Activated B cell treated with CpG ODN at 0.5 μM for 24 hours (primary cell): ENCODE measurements around the gene SMIM1. TPM values are rescaled to one million over a fixed set of nuclear protein-coding genes. Genes with fewer than 3 reads are reported as not detected.

Experiments
- ATAC-seq: fragments of 200-7000 bp; cut with Tn5 transposase; one replicate; pipeline ENCODE4 v1.10.0; 2021; ENCODE audit warnings: low read depth, mild to moderate bottlenecking, moderate library complexity
- CTCF ChIA-PET: fragments of 350-600 bp; sonication (Branson Sonifier 250); formaldehyde crosslinking; loops from one replicate; lab custom pipeline; 2021; ENCODE audit warnings: antibody characterized with exemption; lab: Charles Lee
- POLR2A ChIA-PET: fragments of 350-600 bp; sonication (Branson Sonifier 250); formaldehyde crosslinking; loops from one replicate; lab custom pipeline; 2021; ENCODE audit warnings: antibody characterized with exemption; lab: Charles Lee
- DNase-seq: peaks from one replicate; pipeline ENCODE4 v3.0.0; 2022
- H3K27ac Mint-ChIP-seq: one replicate; pipeline ENCODE4 v1.8.0; 2020; ENCODE audit warnings: mixed read lengths
- H3K27me3 Mint-ChIP-seq: one replicate; pipeline ENCODE4 v1.8.0; 2021; ENCODE audit warnings: mixed read lengths
- H3K36me3 Mint-ChIP-seq: one replicate; pipeline ENCODE4 v1.8.0; 2021; ENCODE audit warnings: low read depth, mixed read lengths
- H3K4me1 Mint-ChIP-seq: one replicate; pipeline ENCODE4 v1.8.0; 2021; ENCODE audit warnings: mixed read lengths
- H3K4me3 Mint-ChIP-seq: one replicate; pipeline ENCODE4 v1.8.0; 2020; ENCODE audit warnings: mild to moderate bottlenecking, mixed read lengths
- H3K9me3 Mint-ChIP-seq: one replicate; pipeline ENCODE4 v1.8.0; 2020; ENCODE audit warnings: mixed read lengths
- intact Hi-C: fragments of 100-400 bp; cut with micrococcal nuclease; formaldehyde crosslinking; loops from one replicate; pipeline ENCODE4 v1.15.1; 2024
- total RNA-seq: library from RNA; stranded (reverse); gene quantifications from 2 replicates; pipeline ENCODE4 v1.2.3, GENCODE V29; 2022
- TF ChIP-seq, protein P1 (sequence below): fragments of 200-600 bp; IDR thresholded peaks from one replicate; pipeline ENCODE4 v1.8.0; 2022; ENCODE audit warnings: antibody characterized with exemption, mild to moderate bottlenecking

The SMIM1 gene
- total RNA-seq, 1 donor from 2014 or later = 3.8 TPM

DNA sequence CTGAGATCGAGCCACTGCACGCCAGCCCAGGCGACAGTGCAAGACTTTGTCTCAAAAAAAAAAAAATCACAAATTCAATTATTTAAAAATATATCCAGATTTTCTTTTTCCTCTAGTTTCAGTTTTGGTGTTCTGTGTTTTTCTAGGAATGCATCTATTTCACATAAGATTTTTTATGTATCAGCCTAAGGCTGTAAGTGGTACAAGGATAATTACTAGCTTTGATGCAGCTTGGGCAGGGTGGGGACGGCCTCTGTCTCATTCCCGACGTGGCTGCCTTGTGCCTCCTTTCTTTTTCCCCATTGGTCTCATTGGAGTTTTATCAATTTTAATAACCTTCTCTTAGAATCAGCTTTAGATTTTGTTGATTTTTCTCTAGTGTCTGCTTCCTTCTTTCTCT is 13.4 kb upstream of the SMIM1 start:
- CTCF ChIA-PET = no interaction called here
- TF ChIP-seq, protein P1, sequence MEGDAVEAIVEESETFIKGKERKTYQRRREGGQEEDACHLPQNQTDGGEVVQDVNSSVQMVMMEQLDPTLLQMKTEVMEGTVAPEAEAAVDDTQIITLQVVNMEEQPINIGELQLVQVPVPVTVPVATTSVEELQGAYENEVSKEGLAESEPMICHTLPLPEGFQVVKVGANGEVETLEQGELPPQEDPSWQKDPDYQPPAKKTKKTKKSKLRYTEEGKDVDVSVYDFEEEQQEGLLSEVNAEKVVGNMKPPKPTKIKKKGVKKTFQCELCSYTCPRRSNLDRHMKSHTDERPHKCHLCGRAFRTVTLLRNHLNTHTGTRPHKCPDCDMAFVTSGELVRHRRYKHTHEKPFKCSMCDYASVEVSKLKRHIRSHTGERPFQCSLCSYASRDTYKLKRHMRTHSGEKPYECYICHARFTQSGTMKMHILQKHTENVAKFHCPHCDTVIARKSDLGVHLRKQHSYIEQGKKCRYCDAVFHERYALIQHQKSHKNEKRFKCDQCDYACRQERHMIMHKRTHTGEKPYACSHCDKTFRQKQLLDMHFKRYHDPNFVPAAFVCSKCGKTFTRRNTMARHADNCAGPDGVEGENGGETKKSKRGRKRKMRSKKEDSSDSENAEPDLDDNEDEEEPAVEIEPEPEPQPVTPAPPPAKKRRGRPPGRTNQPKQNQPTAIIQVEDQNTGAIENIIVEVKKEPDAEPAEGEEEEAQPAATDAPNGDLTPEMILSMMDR = no peak
- POLR2A ChIA-PET = no interaction called here
- Mint-ChIP-seq H3K4me1 (no peaks in the 10 kb centered on the region), H3K27me3 (peaks cover 32% of the 10 kb centered on the region), H3K36me3 (no peaks in the 10 kb centered on the region), H3K4me3 (no peak overlapping the region), H3K27ac (no peak overlapping the region), H3K9me3 (no peaks in the 10 kb centered on the region)
- ATAC-seq (no peak), DNase-seq (no peak)
- intact Hi-C loops = no loop called here

GRCh38 chr1:3759796-3760195 is 12.8 kb upstream of the SMIM1 start:
- no peaks in the 10 kb centered on the region for H3K36me3 Mint-ChIP-seq
- no peaks in the 10 kb centered on the region for H3K4me1 Mint-ChIP-seq
- intact Hi-C loops = no loop called here
- H3K9me3 Mint-ChIP-seq = no peaks in the 10 kb centered on the region
- CTCF ChIA-PET = no interaction called here
- TF ChIP-seq, protein P1 = no peak
- H3K27me3 Mint-ChIP-seq = peaks cover 32% of the 10 kb centered on the region
- no peak overlapping the region for H3K4me3 Mint-ChIP-seq
- POLR2A ChIA-PET = no interaction called here
- H3K27ac Mint-ChIP-seq = no peak overlapping the region
- DNase-seq = no peak
- no peak for ATAC-seq

GRCh38 chr1:3761296-3762010 is 11.1 kb upstream of the SMIM1 start:
- POLR2A ChIA-PET = no interaction called here
- CTCF ChIA-PET = no interaction called here
- TF ChIP-seq, protein P1 = no peak
- Mint-ChIP-seq H3K9me3 (no peaks in the 10 kb centered on the region), H3K36me3 (no peaks in the 10 kb centered on the region), H3K4me1 (no peaks in the 10 kb centered on the region), H3K27me3 (peaks cover 32% of the 10 kb centered on the region), H3K4me3 (no peak overlapping the region), H3K27ac (no peak overlapping the region)
- no peak for DNase-seq
- intact Hi-C loops = no loop called here
- no peak for ATAC-seq

- CTCF ChIA-PET = no interaction called here
- Mint-ChIP-seq H3K4me3 (no peak overlapping the region), H3K36me3 (no peaks in the 10 kb centered on the region), H3K27ac (no peak overlapping the region), H3K9me3 (no peaks in the 10 kb centered on the region), H3K4me1 (no peaks in the 10 kb centered on the region), H3K27me3 (peaks cover 30% of the 10 kb centered on the region)
- POLR2A ChIA-PET = no interaction called here
- intact Hi-C loops = no loop called here
- TF ChIP-seq, protein P1 = no peak
- DNase-seq (no peak), ATAC-seq (no peak)
Observed at GRCh38 chr1:3762151-3762872, 10.2 kb upstream of the SMIM1 start.

DNA sequence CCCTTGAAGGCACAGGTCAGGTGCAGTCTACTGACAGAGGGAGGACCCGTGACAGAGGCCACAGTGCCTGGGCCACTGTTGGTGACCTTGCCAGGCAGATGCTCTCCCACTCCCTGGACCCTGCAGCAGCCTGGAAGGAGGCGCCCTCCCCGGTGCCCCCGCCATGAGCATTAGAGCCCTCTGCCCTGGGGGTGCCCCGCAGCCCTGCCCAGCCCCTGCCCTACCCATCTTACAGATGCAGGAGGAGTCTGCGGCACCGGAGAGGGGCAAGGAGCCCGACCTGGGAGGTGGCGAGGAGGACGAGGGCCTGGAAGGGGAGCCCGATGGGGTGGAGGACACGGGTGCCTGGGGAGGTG is 9.7 kb upstream of the SMIM1 start:
- ATAC-seq (no peak), DNase-seq (no peak)
- no peaks in the 10 kb centered on the region for H3K36me3 Mint-ChIP-seq
- ChIA-PET POLR2A (no interaction called here), CTCF (no interaction called here)
- H3K27me3 Mint-ChIP-seq = peaks cover 34% of the 10 kb centered on the region
- H3K9me3 Mint-ChIP-seq = no peaks in the 10 kb centered on the region
- no peak overlapping the region for H3K27ac Mint-ChIP-seq
- no peak overlapping the region for H3K4me3 Mint-ChIP-seq
- intact Hi-C loops = no loop called here
- H3K4me1 Mint-ChIP-seq = no peaks in the 10 kb centered on the region
- TF ChIP-seq, protein P1 = no peak
